Neural cell (in vitro differentiated cells): ENCODE measurements around the gene KCNJ8. TPM values are rescaled to one million over a fixed set of nuclear protein-coding genes. Genes with fewer than 3 reads are reported as not detected.

Experiments used
- H2AFZ ChIP-seq: fragments of 200-600, 300-800 bp; sonication (generic), shearing (Covaris generic); 2 replicates; pipeline ENCODE4 v1.6.0; 2014; ENCODE audit warnings: low read depth, mild to moderate bottlenecking, antibody characterized with exemption, low read length, moderate library complexity
- H3F3A ChIP-seq: fragments of 200-600 bp; shearing (Covaris generic); 2 replicates; pipeline ENCODE4 v1.6.1; 2016; ENCODE audit warnings: mild to moderate bottlenecking, moderate library complexity, mixed read lengths, antibody characterized with exemption, low read length; ENCODE audit not compliant: insufficient read depth, poor library complexity, severe bottlenecking
- H3K27ac ChIP-seq: fragments of 200-600, 300-800 bp; sonication (generic), shearing (Covaris generic); 2 replicates; pipeline ENCODE4 v1.5.1; 2014; ENCODE audit warnings: mild to moderate bottlenecking, low read length, moderate library complexity
- H3K27me3 ChIP-seq: fragments of 300-800, 200-600 bp; sonication (generic), shearing (Covaris generic); 2 replicates; pipeline ENCODE4 v1.6.0; 2014; ENCODE audit warnings: mild to moderate bottlenecking, low read depth, low read length, moderate library complexity; ENCODE audit not compliant: insufficient read depth
- H3K36me3 ChIP-seq: fragments of 300-800, 200-600 bp; sonication (generic), shearing (Covaris generic); 2 replicates; pipeline ENCODE4 v1.5.1; 2014; ENCODE audit warnings: mild to moderate bottlenecking, antibody characterized with exemption, low read length, moderate library complexity; ENCODE audit not compliant: insufficient read depth
- H3K4me2 ChIP-seq: fragments of 300-800, 200-600 bp; sonication (generic), shearing (Covaris generic); 2 replicates; pipeline ENCODE4 v1.6.0; 2014; ENCODE audit warnings: mild to moderate bottlenecking, low read length
- H3K4me3 ChIP-seq: fragments of 300-800, 200-600 bp; sonication (generic), shearing (Covaris generic); 2 replicates; pipeline ENCODE4 v1.5.1; 2014; ENCODE audit warnings: mild to moderate bottlenecking, low read length, moderate library complexity
- H3K79me2 ChIP-seq: fragments of 200-600 bp; shearing (Covaris generic); replicated peaks from 2 replicates; pipeline ENCODE4 v1.6.0; 2014; ENCODE audit warnings: mild to moderate bottlenecking, low read length, moderate library complexity; ENCODE audit not compliant: insufficient read depth
- H3K9ac ChIP-seq: fragments of 300-800, 200-600 bp; sonication (generic), shearing (Covaris generic); 2 replicates; pipeline ENCODE4 v1.6.1; 2016; ENCODE audit warnings: mild to moderate bottlenecking, low read length, mixed read lengths
- H3K9me2 ChIP-seq: fragments of 200-600 bp; shearing (Covaris generic); 2 replicates; pipeline ENCODE4 v1.6.1; 2016; ENCODE audit warnings: mild to moderate bottlenecking, low read length, mixed read lengths; ENCODE audit not compliant: insufficient read depth
- H3K9me3 ChIP-seq: fragments of 200-600, 300-800 bp; sonication (generic), shearing (Covaris generic); 2 replicates; pipeline ENCODE4 v1.6.1; 2016; ENCODE audit warnings: mild to moderate bottlenecking, mixed run types, low read length, moderate library complexity, mixed read lengths
- H4K20me1 ChIP-seq: fragments of 200-600 bp; shearing (Covaris generic); 2 replicates; pipeline ENCODE4 v1.6.1; 2016; ENCODE audit warnings: mild to moderate bottlenecking, mixed run types; ENCODE audit not compliant: insufficient read depth
- EP300 ChIP-seq: fragments of 450-650 bp; conservative IDR thresholded peaks from 2 replicates; pipeline ENCODE4 v1.6.1; 2014; ENCODE audit warnings: antibody characterized with exemption, mild to moderate bottlenecking, moderate library complexity; ENCODE audit not compliant: poor library complexity, severe bottlenecking
- EZH2 ChIP-seq: fragments of 200-600, 300-800 bp; shearing (Covaris generic), sonication (generic); IDR thresholded peaks from 2 replicates; pipeline ENCODE4 v1.6.1; 2014; ENCODE audit warnings: antibody characterized with exemption, low read length, borderline replicate concordance, mild to moderate bottlenecking; ENCODE audit not compliant: insufficient read depth, poor library complexity, severe bottlenecking
- MXI1 ChIP-seq: fragments of 450-650 bp; conservative IDR thresholded peaks from 2 replicates; pipeline ENCODE4 v1.6.1; 2014; ENCODE audit warnings: antibody characterized with exemption, mild to moderate bottlenecking; ENCODE audit not compliant: poor library complexity, severe bottlenecking
- POLR2AphosphoS5 ChIP-seq: IDR thresholded peaks from 2 replicates; pipeline ENCODE4 v1.6.1; 2012
- RAD21 ChIP-seq: fragments of 450-650 bp; conservative IDR thresholded peaks from 2 replicates; pipeline ENCODE4 v1.6.1; 2014; ENCODE audit warnings: antibody characterized with exemption, mild to moderate bottlenecking, moderate library complexity
- REST ChIP-seq: IDR thresholded peaks from 2 replicates; pipeline ENCODE4 v1.6.1; 2012; ENCODE audit warnings: borderline replicate concordance
- SMC3 ChIP-seq: fragments of 450-650 bp; conservative IDR thresholded peaks from 2 replicates; pipeline ENCODE4 v1.6.1; 2014; ENCODE audit warnings: antibody characterized with exemption, mild to moderate bottlenecking, moderate library complexity; ENCODE audit not compliant: poor library complexity
- TAF1 ChIP-seq: IDR thresholded peaks from 2 replicates; pipeline ENCODE4 v1.6.1; 2012; ENCODE audit warnings: low read depth
- polyA plus RNA-seq: library from polyadenylated mRNA; depleted of rRNA; stranded (reverse); fragments of >200 nt; gene quantifications from 2 replicates; pipeline ENCODE4 v1.2.3, GENCODE V29; 2014
- TF ChIP-seq, protein P1 (sequence below): fragments of 450-650 bp; IDR thresholded peaks from 2 replicates; pipeline ENCODE4 v1.5.1; 2014; ENCODE audit warnings: antibody characterized with exemption, mild to moderate bottlenecking, moderate library complexity; ENCODE audit not compliant: poor library complexity, severe bottlenecking

KCNJ8 gene
- polyA plus RNA-seq, 1 donor from 2014 or later, result not detected

GRCh38 chr12:21751517-21751916, 23.0 kb downstream of the KCNJ8 start:
- no peak overlapping the region for H3K4me3 ChIP-seq
- no peaks in the 10 kb centered on the region for H3F3A ChIP-seq
- no peaks in the 10 kb centered on the region for H4K20me1 ChIP-seq
- H3K27ac ChIP-seq, result no peak overlapping the region
- H3K79me2 ChIP-seq, result no peaks in the 10 kb centered on the region
- no peak overlapping the region for H2AFZ ChIP-seq
- no peak overlapping the region for H3K9ac ChIP-seq
- H3K4me2 ChIP-seq, result no peak overlapping the region
- H3K36me3 ChIP-seq, result no peaks in the 10 kb centered on the region
- H3K9me3 ChIP-seq, result no peaks in the 10 kb centered on the region
- H3K9me2 ChIP-seq, result no peaks in the 10 kb centered on the region
- no peak for TF ChIP-seq TAF1
- no peak for TF ChIP-seq REST
- TF ChIP-seq EP300, result no peak
- no peak for TF ChIP-seq EZH2
- no peak for TF ChIP-seq POLR2AphosphoS5
- TF ChIP-seq SMC3, result no peak
- TF ChIP-seq, protein P1, sequence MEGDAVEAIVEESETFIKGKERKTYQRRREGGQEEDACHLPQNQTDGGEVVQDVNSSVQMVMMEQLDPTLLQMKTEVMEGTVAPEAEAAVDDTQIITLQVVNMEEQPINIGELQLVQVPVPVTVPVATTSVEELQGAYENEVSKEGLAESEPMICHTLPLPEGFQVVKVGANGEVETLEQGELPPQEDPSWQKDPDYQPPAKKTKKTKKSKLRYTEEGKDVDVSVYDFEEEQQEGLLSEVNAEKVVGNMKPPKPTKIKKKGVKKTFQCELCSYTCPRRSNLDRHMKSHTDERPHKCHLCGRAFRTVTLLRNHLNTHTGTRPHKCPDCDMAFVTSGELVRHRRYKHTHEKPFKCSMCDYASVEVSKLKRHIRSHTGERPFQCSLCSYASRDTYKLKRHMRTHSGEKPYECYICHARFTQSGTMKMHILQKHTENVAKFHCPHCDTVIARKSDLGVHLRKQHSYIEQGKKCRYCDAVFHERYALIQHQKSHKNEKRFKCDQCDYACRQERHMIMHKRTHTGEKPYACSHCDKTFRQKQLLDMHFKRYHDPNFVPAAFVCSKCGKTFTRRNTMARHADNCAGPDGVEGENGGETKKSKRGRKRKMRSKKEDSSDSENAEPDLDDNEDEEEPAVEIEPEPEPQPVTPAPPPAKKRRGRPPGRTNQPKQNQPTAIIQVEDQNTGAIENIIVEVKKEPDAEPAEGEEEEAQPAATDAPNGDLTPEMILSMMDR, result no peak
- TF ChIP-seq RAD21, result no peak
- no peak for TF ChIP-seq MXI1
- H3K27me3 ChIP-seq, result no peaks in the 10 kb centered on the region

- Histone ChIP-seq H3K9me2 (no peaks in the 10 kb centered on the region), H3K4me2 (no peak overlapping the region), H2AFZ (no peak overlapping the region), H3K79me2 (no peaks in the 10 kb centered on the region), H3K9me3 (no peaks in the 10 kb centered on the region), H3K27me3 (no peaks in the 10 kb centered on the region), H3K27ac (no peak overlapping the region), H4K20me1 (no peaks in the 10 kb centered on the region), H3K9ac (no peak overlapping the region), H3K4me3 (no peak overlapping the region), H3K36me3 (no peaks in the 10 kb centered on the region), H3F3A (no peaks in the 10 kb centered on the region)
- no peak for TF ChIP-seq REST
- no peak for TF ChIP-seq EP300
- TF ChIP-seq RAD21, result no peak
- no peak for TF ChIP-seq POLR2AphosphoS5
- TF ChIP-seq SMC3, result no peak
- TF ChIP-seq TAF1, result no peak
- TF ChIP-seq MXI1, result no peak
- TF ChIP-seq EZH2, result no peak
- TF ChIP-seq, protein P1, result no peak
Measured at GRCh38 chr12:21745258-21745657, 29.2 kb downstream of the KCNJ8 start.
